Measurements from ENCODE around the gene SPCS2. TPM values are rescaled to one million over a fixed set of nuclear protein-coding genes. Genes with fewer than 3 reads are reported as not detected.

Gene SPCS2
- total and polyA plus RNA-seq, 2 of the 8 experiments (the other 6 are each of a cell fraction or from before 2014, with no cell fraction given) = 92.7 to 161 TPM

DNA sequence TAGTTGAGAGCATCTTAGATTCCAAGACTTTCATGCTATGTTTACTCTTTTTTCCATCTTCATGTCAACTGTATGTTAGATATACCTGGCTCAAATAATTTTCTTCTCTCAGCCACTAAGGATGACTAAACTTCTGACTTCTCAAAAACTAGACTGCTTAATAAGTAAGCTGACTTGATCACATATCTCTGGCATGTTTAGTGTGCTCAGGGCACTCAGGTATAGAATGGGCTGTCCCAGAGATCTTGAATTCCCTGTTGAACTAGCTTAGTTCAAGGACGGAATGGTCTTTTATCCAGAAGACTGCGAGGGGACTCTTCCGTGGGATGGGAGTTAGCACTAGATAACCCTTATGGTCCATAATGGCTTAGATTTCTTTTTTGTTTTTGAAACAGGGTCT lies 52.6 kb downstream of the SPCS2 start:
- H3K4me2 ChIP-seq (ENCODE audit: insufficient read depth in 1 of 2, low read depth in 2 of 2, low read length in 2 of 2) = no peak overlapping the region
- ChIA-PET POLR2A (ENCODE audit: partially characterized antibody) (interaction anchor here (1.4 kb wide), 1 partner anchor 13 kb away, joined by 5 read pairs; no protein-coding TSS in a partner anchor), CTCF (ENCODE audit: partially characterized antibody) (interaction anchor here (0.6 to 3.0 kb wide), 5 partner anchors 12 to 925 kb away, joined by 3 to 10 read pairs (median 3); no protein-coding TSS in a partner anchor)
- peaks cover 4 to 20% (median 9%) of the 10 kb centered on the region in 4 experiments for H3K36me3 ChIP-seq (ENCODE audit: control insufficient read depth in 2 of 4, insufficient read depth in 4 of 4, low read length in 3 of 4)
- H3K9me3 ChIP-seq (ENCODE audit: insufficient read depth in 2 of 2, low read depth in 1 of 2, low read length in 1 of 2) = no peaks in the 10 kb centered on the region
- H2BK12ac ChIP-seq (ENCODE audit: low read depth, low read length) = no peak overlapping the region
- H4K91ac ChIP-seq (replicated peaks; ENCODE audit: insufficient read length, low read length) = no peak overlapping the region
- no peak overlapping the region for H3K9ac ChIP-seq (replicated peaks in 1 of 4; ENCODE audit: extremely low read depth in 1 of 4, low read depth in 3 of 4, low read length in 3 of 4)
- no peak overlapping the region for H2BK5ac ChIP-seq (ENCODE audit: low read depth, low read length)
- DNase-seq (ENCODE audit: low read depth in 1 of 2, low spot score in 2 of 2) (no peak), FAIRE-seq (no peak)
- no peak overlapping the region for H3K56ac ChIP-seq (replicated peaks; ENCODE audit: insufficient read length, low read depth, low read length)
- no peak overlapping the region for H3K27ac ChIP-seq (ENCODE audit: low read depth, low read length)
- H3K23ac ChIP-seq (ENCODE audit: insufficient read length) = no peak overlapping the region
- no peak overlapping the region for H2AFZ ChIP-seq (ENCODE audit: low read length)
- no peak overlapping the region for H2AK5ac ChIP-seq (ENCODE audit: low read depth, low read length)
- H3K79me2 ChIP-seq (ENCODE audit: control insufficient read depth in 1 of 2, insufficient read depth in 2 of 2, low read length in 2 of 2) = no peaks in the 10 kb centered on the region
- no peak overlapping the region for H2BK20ac ChIP-seq (ENCODE audit: low read length)
- H3K14ac ChIP-seq (ENCODE audit: insufficient read length) = no peak overlapping the region
- H3K23me2 ChIP-seq (ENCODE audit: low read depth, low read length) = no peaks in the 10 kb centered on the region
- no peaks in the 10 kb centered on the region for H3K4me1 ChIP-seq (replicated peaks in 1 of 4; ENCODE audit: control insufficient read depth in 3 of 4, insufficient read depth in 4 of 4, low read length in 3 of 4)
- no peaks in the 10 kb centered on the region for H3K27me3 ChIP-seq (replicated peaks in 1 of 4; ENCODE audit: control insufficient read depth in 3 of 4, extremely low read depth in 1 of 4, insufficient read depth in 3 of 4, low read length in 3 of 4)
- peaks cover 0 to 2% of the 10 kb centered on the region in 2 experiments for H4K20me1 ChIP-seq (replicated peaks in 1 of 2; ENCODE audit: control insufficient read depth in 1 of 2, insufficient read depth in 2 of 2, low read length in 2 of 2)
- no peak overlapping the region for H3K18ac ChIP-seq (ENCODE audit: extremely low read depth, low read length)
- no peak overlapping the region for H3K4ac ChIP-seq (replicated peaks; ENCODE audit: insufficient read length, low read depth, low read length)
- H3K4me3 ChIP-seq (ENCODE audit: extremely low read depth in 1 of 4, insufficient read depth in 2 of 4, low read depth in 3 of 4, low read length in 4 of 4) = no peak overlapping the region
- WGBS, 2 experiments (ENCODE audit: extremely low coverage in 1 of 2, insufficient coverage in 1 of 2, insufficient read length in 1 of 2, insufficient replicate concordance in 2 of 2, low coverage in 1 of 2, low lambda C conversion rate in 2 of 2, missing lambda C conversion rate in 1 of 2) = 83% methylated on average over 3 of the region's 3 CpGs; no CpG with 5 or more reads in 1 of the 2 experiments
- no peak overlapping the region for H2BK15ac ChIP-seq (ENCODE audit: low read length)
- H4K8ac ChIP-seq (ENCODE audit: extremely low read depth, insufficient read depth, low read length) = no peak overlapping the region
- H3K79me1 ChIP-seq (ENCODE audit: low read depth, low read length) = no peaks in the 10 kb centered on the region
- H2BK120ac ChIP-seq (replicated peaks; ENCODE audit: low read depth, low read length) = no peak overlapping the region
- H4K5ac ChIP-seq (ENCODE audit: insufficient read length, low read depth, low read length) = no peak overlapping the region
- no peak for TF ChIP-seq RAD21 (IDR thresholded peaks at IDR 0.05 in 1 of 2, conservative IDR thresholded peaks at IDR 0.05 in 1 of 2; ENCODE audit: low read depth in 2 of 2, low read length in 2 of 2)
- no peak for TF ChIP-seq ASH2L (IDR thresholded peaks at IDR 0.05; ENCODE audit: low read length)
- no peak for TF ChIP-seq CTBP2 (IDR thresholded peaks at IDR 0.05; ENCODE audit: borderline replicate concordance, insufficient read depth, insufficient read length, low read length)
- TF ChIP-seq YY1 (IDR thresholded peaks at IDR 0.05; ENCODE audit: low read depth, low read length) = no peak
- TF ChIP-seq JUN (IDR thresholded peaks at IDR 0.05; ENCODE audit: low read depth, low read length) = no peak
- TF ChIP-seq RFX5 (IDR thresholded peaks at IDR 0.05; ENCODE audit: borderline replicate concordance, low read depth, low read length) = no peak
- TF ChIP-seq, protein P1, sequence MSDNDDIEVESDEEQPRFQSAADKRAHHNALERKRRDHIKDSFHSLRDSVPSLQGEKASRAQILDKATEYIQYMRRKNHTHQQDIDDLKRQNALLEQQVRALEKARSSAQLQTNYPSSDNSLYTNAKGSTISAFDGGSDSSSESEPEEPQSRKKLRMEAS (IDR thresholded peaks at IDR 0.05) = no peak
- no peak for TF ChIP-seq TAF7 (optimal IDR thresholded peaks at IDR 0.05; ENCODE audit: borderline replicate concordance, low read depth, low read length)

Data from H1 (cell line).